Stimulated activated CD4-positive, alpha-beta T cell treated with anti-CD3 and anti-CD28 coated beads, Interleukin-12 subunit alpha, Interleukin-12 subunit beta, amount 100 ng/mL, for 24 hours (primary cell): ENCODE data around the gene RBBP6.

ENCODE experiments used
- DNase-seq, 2 experiments: peaks; one replicate each; pipeline ENCODE4 v3.0.0-alpha.2; 2020; ENCODE audit warnings: low read depth in 2 of 2

The RBBP6 gene

GRCh38 chr16:24524855-24525677 lies 14.3 kb upstream of the RBBP6 start:
- DNase-seq = no peak

DNA sequence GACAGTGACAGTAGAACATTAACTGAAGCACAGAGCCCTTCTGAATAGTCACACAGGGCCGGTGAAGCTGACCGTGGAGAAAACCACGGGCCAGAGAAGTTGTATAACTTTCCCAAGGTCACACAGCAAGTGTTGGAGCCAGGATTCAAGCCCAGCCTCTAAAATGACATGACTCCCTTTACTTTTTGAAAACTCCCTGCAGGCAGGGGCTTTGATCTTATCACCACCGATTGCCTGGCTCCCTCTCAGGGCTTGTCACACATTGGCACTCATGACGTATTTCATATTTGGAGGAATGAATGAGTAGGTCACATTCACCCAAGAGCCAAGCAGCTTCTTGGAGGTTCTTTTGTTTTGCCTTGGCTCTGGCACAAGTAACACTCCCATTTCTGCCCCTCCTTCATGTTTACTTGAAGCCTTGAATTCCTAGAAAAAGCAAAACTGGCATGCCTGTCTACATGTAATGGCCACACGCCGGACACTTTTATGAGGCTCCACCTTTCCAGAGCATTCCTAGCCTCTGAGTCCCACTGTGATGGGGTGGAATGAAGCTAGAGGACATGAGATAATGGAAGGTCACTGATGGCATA lies 13.3 kb upstream of the RBBP6 start:
- no peak for DNase-seq

DNA sequence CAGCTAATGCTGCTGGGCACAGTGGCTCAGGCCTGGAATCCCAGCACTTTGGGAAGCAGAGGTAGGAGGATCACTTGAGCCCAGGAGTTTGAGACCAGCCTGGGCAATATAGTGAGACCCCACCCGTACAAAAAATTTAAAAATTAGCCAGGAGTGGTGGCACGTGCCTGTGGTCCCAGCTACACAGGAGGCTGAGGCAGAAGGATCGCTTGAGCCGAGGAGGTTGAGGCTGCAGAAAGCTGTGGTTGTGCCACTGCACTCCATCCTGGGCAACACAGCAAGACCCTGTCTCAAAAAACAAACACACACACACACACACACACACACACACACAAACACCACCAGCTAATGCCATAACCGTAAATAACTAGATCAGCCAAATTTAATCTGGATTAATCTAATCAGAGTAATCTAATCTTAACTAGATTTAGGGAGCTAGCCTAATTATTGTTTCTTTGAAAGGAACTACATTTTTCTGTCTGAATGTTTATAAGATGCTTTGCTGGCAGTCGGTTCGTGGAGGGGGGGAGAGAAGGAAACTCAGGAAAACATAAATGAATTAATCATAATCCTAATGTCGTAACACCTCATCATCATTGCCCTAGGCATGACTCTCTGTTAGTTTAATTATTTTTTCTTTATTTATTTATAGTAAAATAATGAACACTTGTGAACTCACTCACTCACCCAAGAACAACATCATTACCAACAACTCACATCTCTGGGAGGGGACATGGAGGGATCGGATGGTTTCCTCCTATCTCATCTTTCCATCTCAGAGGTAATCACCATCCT lies 12.5 kb upstream of the RBBP6 start:
- no peak for DNase-seq

DNA sequence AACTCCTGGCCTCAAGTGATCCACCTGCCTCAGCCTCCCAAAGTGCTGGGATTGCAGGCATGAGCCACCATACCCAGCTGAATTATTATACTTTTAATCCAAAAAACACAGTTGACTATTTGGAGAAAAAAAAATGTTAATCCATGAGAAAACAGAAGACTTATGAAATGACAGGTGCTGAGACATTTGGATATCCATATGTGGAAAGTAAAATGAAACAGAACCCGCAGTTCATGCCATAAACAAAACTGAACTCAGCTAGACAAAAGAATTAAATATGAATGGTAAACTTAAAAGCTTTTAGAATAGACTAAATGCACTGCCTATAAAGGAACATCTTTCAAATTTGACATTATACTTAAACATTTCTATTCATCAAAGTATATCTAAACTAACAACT lies 8.2 kb upstream of the RBBP6 start:
- DNase-seq = no peak

- DNase-seq = no peak
Measured at GRCh38 chr16:24534620-24535019, 4.7 kb upstream of the RBBP6 start.

DNA sequence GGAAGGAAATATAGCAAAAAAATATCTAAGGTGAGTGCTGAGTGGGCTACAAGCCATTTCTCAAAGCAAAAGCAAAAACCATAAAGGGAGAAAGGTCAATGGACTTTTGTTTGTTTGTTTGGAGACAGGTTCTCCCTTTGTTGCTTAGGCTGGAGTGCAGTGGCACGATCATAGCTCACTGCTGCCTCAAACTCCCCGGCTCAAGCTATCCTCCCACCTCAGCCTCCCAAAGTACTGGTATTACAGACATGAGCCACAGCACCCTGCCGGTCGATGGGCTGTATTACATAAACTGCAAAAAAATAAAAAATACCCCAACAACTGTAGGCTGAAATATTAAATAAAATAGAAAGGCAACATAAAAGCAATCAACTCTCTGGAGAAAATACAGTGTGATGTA lies 3.5 kb upstream of the RBBP6 start:
- DNase-seq = no peak

DNA sequence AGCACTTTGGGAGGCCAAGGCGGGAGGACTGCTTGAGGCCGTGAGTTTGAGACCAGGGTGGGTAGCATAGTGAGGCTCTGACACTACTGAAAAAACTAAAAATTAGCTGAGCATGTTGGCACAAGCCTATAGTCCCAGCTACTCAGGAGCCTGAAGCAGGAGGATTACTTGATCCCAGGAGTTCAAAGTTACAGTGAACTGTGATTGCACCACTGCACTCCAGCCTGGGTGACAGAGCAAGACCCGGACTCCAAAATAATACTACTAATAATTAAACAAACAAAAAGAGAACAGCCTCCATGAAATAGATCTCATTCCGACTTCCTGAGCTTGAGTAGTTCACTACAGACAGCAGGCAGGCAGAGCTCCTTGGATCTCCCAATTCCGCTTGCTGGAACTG lies 2.7 kb upstream of the RBBP6 start:
- no peak for DNase-seq

GRCh38 chr16:24537474-24538337 lies 1.7 kb upstream of the RBBP6 start:
- no peak for DNase-seq

DNA sequence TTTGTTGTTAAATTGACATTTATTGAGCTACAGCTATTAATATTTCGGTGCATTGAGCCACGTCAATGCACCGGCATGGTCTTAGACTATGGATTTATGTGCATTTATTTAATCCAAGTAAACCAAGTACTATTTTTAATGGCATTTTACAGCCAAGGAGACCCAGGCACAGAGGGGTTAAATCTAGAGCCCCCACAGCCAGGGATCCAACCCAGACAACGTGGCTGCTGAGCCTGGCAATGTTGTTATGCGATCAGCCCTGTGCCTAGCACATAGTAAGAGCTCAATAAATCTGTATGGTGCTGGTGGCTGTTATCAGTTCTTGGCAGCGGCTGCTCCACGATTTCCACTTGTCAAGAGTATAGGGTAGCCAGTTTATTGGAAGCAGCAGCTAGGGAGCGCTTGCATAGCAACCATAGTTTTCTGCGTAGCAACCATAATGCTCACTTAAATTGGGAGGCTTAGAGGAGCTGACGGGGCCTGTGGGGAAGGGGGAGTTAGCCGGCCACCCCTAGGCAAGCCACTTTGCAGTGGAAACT lies 541 bp upstream of the RBBP6 start:
- DNase-seq = no peak

- DNase-seq = peak in 1 of 2 experiments; percentile 33
Measured at GRCh38 chr16:24539850-24540601, 660 bp downstream of the RBBP6 start.

DNA sequence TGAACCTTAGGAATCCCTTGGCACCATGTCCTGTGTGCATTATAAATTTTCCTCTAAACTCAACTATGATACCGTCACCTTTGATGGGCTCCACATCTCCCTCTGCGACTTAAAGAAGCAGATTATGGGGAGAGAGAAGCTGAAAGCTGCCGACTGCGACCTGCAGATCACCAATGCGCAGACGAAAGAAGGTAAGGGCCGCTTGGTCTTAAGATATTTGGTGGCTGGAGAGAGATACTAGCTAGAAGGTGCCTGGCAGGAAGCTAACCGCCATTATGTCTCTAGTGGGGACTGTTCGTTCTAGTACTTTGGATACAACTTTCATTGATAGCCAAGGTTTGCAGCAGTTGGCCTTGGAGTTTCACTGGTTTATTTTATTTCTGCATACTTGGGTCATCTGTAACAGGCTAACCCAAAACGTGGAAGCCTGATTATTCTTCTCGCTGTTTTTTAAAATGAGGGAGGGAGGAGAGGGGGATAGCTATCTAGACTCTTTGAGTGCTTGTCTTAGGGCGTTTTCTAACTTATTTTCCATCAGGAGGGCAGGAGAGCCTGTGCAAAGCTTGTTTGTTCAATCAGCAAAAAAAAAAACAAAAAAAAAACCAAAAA lies 1.3 kb downstream of the RBBP6 start:
- DNase-seq = no peak

DNA sequence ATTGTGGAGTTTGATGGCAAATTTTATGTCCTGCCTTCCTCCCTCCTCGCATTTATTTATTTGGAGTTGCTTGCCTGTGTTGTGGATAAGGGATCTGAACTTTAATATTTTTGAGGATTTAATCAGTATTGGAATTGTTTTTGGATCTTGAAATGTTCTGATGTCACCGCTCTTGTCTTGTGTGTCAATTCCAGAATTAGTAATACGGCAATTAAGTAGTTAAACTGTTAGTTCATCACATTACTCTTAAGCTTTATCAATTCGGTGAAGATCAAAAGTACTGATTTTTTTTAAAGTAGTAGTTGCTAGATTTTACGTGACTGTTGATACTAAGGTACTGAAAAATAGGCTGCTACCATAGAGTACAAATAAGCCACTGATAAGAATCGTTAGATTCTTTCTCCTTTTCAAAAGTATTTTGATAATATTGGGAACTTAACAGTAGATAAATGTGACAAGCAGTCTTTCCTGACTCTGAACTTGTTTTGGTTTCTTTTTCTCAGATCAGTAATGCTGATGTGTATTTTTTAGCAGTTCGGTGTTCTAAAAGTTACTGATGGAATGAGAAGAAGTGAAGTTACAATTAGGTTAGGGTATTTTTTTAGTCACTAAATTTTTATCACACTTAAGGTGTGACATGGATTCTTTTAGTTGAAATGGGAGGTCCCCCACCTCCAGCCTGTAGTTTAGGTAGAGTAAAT lies 2.0 kb downstream of the RBBP6 start:
- DNase-seq = no peak

- DNase-seq = no peak
Measured at GRCh38 chr16:24543949-24544348, 4.6 kb downstream of the RBBP6 start.

- DNase-seq = no peak
Measured at GRCh38 chr16:24544640-24545039, 5.3 kb downstream of the RBBP6 start.

GRCh38 chr16:24550295-24550694 lies 10.9 kb downstream of the RBBP6 start:
- no peak for DNase-seq

DNA sequence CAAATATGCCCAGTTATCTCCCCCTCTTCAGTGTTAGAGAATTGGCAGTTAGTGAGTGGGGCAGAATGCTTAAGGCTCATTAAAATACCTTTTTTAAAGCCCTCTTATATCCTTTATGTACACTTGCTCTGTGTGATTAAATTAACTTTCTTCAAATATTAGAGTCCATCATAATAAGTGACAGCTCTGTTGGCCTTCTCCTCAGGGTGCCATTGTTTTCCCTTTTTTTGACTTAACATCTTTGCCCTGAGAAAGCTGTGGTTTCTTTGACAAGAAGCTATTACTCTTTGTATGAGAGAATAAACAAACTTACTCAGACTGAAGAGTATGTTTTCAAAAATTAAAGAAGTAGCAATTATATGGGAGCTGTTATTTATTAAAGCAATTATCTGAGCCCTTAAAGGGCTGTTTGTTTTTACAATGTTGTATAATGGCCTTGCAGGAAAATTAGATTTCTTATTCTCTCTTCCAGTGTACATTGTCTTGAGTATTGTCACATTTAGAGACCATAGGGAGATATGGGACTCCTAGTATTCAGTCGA lies 13.4 kb downstream of the RBBP6 start:
- no peak for DNase-seq

DNA sequence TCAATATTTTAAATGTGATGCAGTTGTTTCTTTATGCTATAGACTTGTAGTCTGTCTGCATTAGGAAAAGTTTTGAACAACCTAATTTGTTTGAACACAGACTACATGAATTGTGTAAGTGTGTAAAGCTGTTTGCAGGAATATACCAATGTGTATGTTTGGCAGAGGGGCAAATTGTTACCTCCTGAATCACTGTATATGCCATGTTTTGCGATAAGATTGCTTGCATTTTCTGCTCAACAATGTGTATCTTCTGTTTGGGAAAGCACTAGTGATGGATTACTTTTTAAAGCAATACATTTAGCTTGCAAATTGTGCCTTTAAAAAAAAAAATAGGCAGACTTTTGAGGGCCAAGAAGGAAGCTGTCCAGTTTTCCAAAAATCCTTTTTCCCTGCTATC lies 14.6 kb downstream of the RBBP6 start:
- no peak for DNase-seq

- no peak for DNase-seq
Measured at GRCh38 chr16:24555346-24555872, 16.0 kb downstream of the RBBP6 start.

- no peak for DNase-seq
Measured at GRCh38 chr16:24562811-24563210, 23.4 kb downstream of the RBBP6 start.
